ENCODE data around the gene ACACA. TPM values are rescaled to one million over a fixed set of nuclear protein-coding genes. Genes with fewer than 3 reads are reported as not detected.
A peak's percentile ranks its signal among the peaks of the same experiment; 100 is the strongest.

Gene ACACA
- total RNA-seq, 2 experiments from 2014 or later, result 57.2 to 61.1 TPM

GRCh38 chr17:37225465-37225864 is 181.2 kb downstream of the ACACA start:
- Mint-ChIP-seq H3K27me3 (no peaks in the 10 kb centered on the region), H3K9me3 (ENCODE audit: low read depth) (no peaks in the 10 kb centered on the region), H3K27ac (no peak overlapping the region), H3K4me3 (no peak overlapping the region), H3K4me1 (no peaks in the 10 kb centered on the region), H3K36me3 (ENCODE audit: low read depth) (peaks cover 15% of the 10 kb centered on the region)
- intact Hi-C loops (cut with DNase I, micrococcal nuclease), result no loop called here
- no peak for ATAC-seq
- CTCF ChIA-PET, result interaction anchor here (1.0 kb wide), 2 partner anchors 15 to 600 kb away, joined by 4 to 5 read pairs; no protein-coding TSS in a partner anchor
- POLR2A ChIA-PET, result no interaction called here
- no peak for DNase-seq

- no peak for ATAC-seq
- no peaks in the 10 kb centered on the region for H3K4me1 Mint-ChIP-seq
- peaks cover 14% of the 10 kb centered on the region for H3K36me3 Mint-ChIP-seq (ENCODE audit: low read depth)
- no peak for DNase-seq
- POLR2A ChIA-PET, result no interaction called here
- H3K4me3 Mint-ChIP-seq, result no peak overlapping the region
- no peaks in the 10 kb centered on the region for H3K27me3 Mint-ChIP-seq
- intact Hi-C loops (cut with DNase I, micrococcal nuclease), result loop anchor here in 1 of 2 experiments (5.0 kb wide), 1 partner anchor 595 kb away; no protein-coding TSS in a partner anchor
- no peak overlapping the region for H3K27ac Mint-ChIP-seq
- no peaks in the 10 kb centered on the region for H3K9me3 Mint-ChIP-seq (ENCODE audit: low read depth)
- CTCF ChIA-PET, result no interaction called here
Measured at GRCh38 chr17:37221865-37222264, 184.8 kb downstream of the ACACA start.

- no peaks in the 10 kb centered on the region for H3K27me3 Mint-ChIP-seq
- intact Hi-C loops (cut with DNase I, micrococcal nuclease), result loop anchor here in 1 of 2 experiments (5.0 kb wide), 1 partner anchor 593 kb away; no protein-coding TSS in a partner anchor
Measured at GRCh38 chr17:37220607-37220953, 186.1 kb downstream of the ACACA start.

GRCh38 chr17:37219876-37220606 is 186.6 kb downstream of the ACACA start:
- Mint-ChIP-seq H3K9me3 (ENCODE audit: low read depth) (no peaks in the 10 kb centered on the region), H3K4me1 (no peaks in the 10 kb centered on the region), H3K4me3 (no peak overlapping the region), H3K27ac (no peak overlapping the region), H3K27me3 (no peaks in the 10 kb centered on the region), H3K36me3 (ENCODE audit: low read depth) (peaks cover 20% of the 10 kb centered on the region)
- ATAC-seq, result no peak
- ChIA-PET POLR2A (no interaction called here), CTCF (interaction anchor here (0.9 kb wide), 1 partner anchor 9 kb away, joined by 3 read pairs; no protein-coding TSS in a partner anchor)
- intact Hi-C loops (cut with DNase I, micrococcal nuclease), result loop anchor here in 1 of 2 experiments (5.0 kb wide), 1 partner anchor 593 kb away; no protein-coding TSS in a partner anchor
- DNase-seq, result no peak

More at GRCh38 chr17:37220607-37220953, 186.1 kb downstream of the ACACA start:
- DNase-seq, result peak; percentile 38
- Mint-ChIP-seq H3K9me3 (ENCODE audit: low read depth) (no peaks in the 10 kb centered on the region), H3K4me3 (no peak overlapping the region), H3K27ac (no peak overlapping the region), H3K4me1 (no peaks in the 10 kb centered on the region), H3K36me3 (ENCODE audit: low read depth) (peaks cover 18% of the 10 kb centered on the region)
- ChIA-PET POLR2A (no interaction called here), CTCF (no interaction called here)
- no peak for ATAC-seq

GRCh38 chr17:37218849-37219248 is 187.8 kb downstream of the ACACA start:
- Mint-ChIP-seq H3K9me3 (ENCODE audit: low read depth) (no peaks in the 10 kb centered on the region), H3K36me3 (ENCODE audit: low read depth) (peaks cover 20% of the 10 kb centered on the region), H3K4me1 (no peaks in the 10 kb centered on the region), H3K27me3 (no peaks in the 10 kb centered on the region), H3K27ac (no peak overlapping the region), H3K4me3 (no peak overlapping the region)
- POLR2A ChIA-PET, result no interaction called here
- intact Hi-C loops (cut with DNase I, micrococcal nuclease), result no loop called here
- CTCF ChIA-PET, result interaction anchor here (1.2 kb wide), 1 partner anchor 9 kb away, joined by 3 read pairs; no protein-coding TSS in a partner anchor
- ATAC-seq (no peak), DNase-seq (no peak)

GRCh38 chr17:37214416-37214815 is 192.2 kb downstream of the ACACA start:
- Mint-ChIP-seq H3K4me1 (no peaks in the 10 kb centered on the region), H3K36me3 (ENCODE audit: low read depth) (peaks cover 18% of the 10 kb centered on the region), H3K27me3 (no peaks in the 10 kb centered on the region), H3K9me3 (ENCODE audit: low read depth) (no peaks in the 10 kb centered on the region), H3K4me3 (no peak overlapping the region), H3K27ac (no peak overlapping the region)
- POLR2A ChIA-PET, result no interaction called here
- intact Hi-C loops (cut with DNase I, micrococcal nuclease), result no loop called here
- CTCF ChIA-PET, result interaction anchor here (0.9 to 1.1 kb wide), 2 partner anchors 17 to 20 kb away, joined by 3 to 4 read pairs; no protein-coding TSS in a partner anchor
- DNase-seq (no peak), ATAC-seq (no peak)

GRCh38 chr17:37213927-37214326 is 192.7 kb downstream of the ACACA start:
- intact Hi-C loops (cut with DNase I, micrococcal nuclease), result no loop called here
- DNase-seq (no peak), ATAC-seq (no peak)
- Mint-ChIP-seq H3K4me1 (no peaks in the 10 kb centered on the region), H3K9me3 (ENCODE audit: low read depth) (no peaks in the 10 kb centered on the region), H3K27ac (no peak overlapping the region), H3K27me3 (no peaks in the 10 kb centered on the region), H3K36me3 (ENCODE audit: low read depth) (peaks cover 20% of the 10 kb centered on the region), H3K4me3 (no peak overlapping the region)
- ChIA-PET POLR2A (no interaction called here), CTCF (interaction anchor here (0.9 to 1.2 kb wide), 3 partner anchors 15 to 20 kb away, joined by 3 to 4 read pairs (median 3); no protein-coding TSS in a partner anchor)

- intact Hi-C loops (cut with DNase I, micrococcal nuclease), result no loop called here
- ATAC-seq (no peak), DNase-seq (no peak)
- Mint-ChIP-seq H3K27ac (no peak overlapping the region), H3K4me1 (no peaks in the 10 kb centered on the region), H3K36me3 (ENCODE audit: low read depth) (peaks cover 27% of the 10 kb centered on the region), H3K9me3 (ENCODE audit: low read depth) (no peaks in the 10 kb centered on the region), H3K27me3 (no peaks in the 10 kb centered on the region), H3K4me3 (no peak overlapping the region)
- POLR2A ChIA-PET, result no interaction called here
- CTCF ChIA-PET, result interaction anchor here (1.0 to 1.2 kb wide), 2 partner anchors 20 to 28 kb away, joined by 3 to 5 read pairs; no protein-coding TSS in a partner anchor
Measured at GRCh38 chr17:37212179-37212578, 194.5 kb downstream of the ACACA start.

GRCh38 chr17:37211136-37211535 is 195.5 kb downstream of the ACACA start:
- Mint-ChIP-seq H3K36me3 (ENCODE audit: low read depth) (peaks cover 29% of the 10 kb centered on the region), H3K27ac (no peak overlapping the region), H3K4me1 (no peaks in the 10 kb centered on the region), H3K9me3 (ENCODE audit: low read depth) (no peaks in the 10 kb centered on the region), H3K4me3 (no peak overlapping the region), H3K27me3 (no peaks in the 10 kb centered on the region)
- no peak for ATAC-seq
- intact Hi-C loops (cut with DNase I, micrococcal nuclease), result no loop called here
- ChIA-PET CTCF (interaction anchor here (1.0 to 1.8 kb wide), 3 partner anchors 9 to 163 kb away, joined by 3 to 6 read pairs (median 4); no protein-coding TSS in a partner anchor), POLR2A (no interaction called here)
- no peak for DNase-seq

- no peak overlapping the region for H3K4me3 Mint-ChIP-seq
- ChIA-PET CTCF (interaction anchor here (0.5 to 0.6 kb wide), 2 partner anchors 18 to 529 kb away, joined by 3 to 5 read pairs; no protein-coding TSS in a partner anchor), POLR2A (no interaction called here)
- ATAC-seq (no peak), DNase-seq (no peak)
- no peak overlapping the region for H3K27ac Mint-ChIP-seq
- no peaks in the 10 kb centered on the region for H3K9me3 Mint-ChIP-seq (ENCODE audit: low read depth)
- no peaks in the 10 kb centered on the region for H3K27me3 Mint-ChIP-seq
- intact Hi-C loops (cut with DNase I, micrococcal nuclease), result no loop called here
- H3K4me1 Mint-ChIP-seq, result no peaks in the 10 kb centered on the region
- peaks cover 38% of the 10 kb centered on the region for H3K36me3 Mint-ChIP-seq (ENCODE audit: low read depth)
Measured at GRCh38 chr17:37207103-37207502, 199.5 kb downstream of the ACACA start.

GRCh38 chr17:37206299-37206698 is 200.3 kb downstream of the ACACA start:
- Mint-ChIP-seq H3K36me3 (ENCODE audit: low read depth) (peaks cover 40% of the 10 kb centered on the region), H3K27ac (no peak overlapping the region), H3K4me1 (no peaks in the 10 kb centered on the region), H3K9me3 (ENCODE audit: low read depth) (no peaks in the 10 kb centered on the region), H3K27me3 (no peaks in the 10 kb centered on the region), H3K4me3 (no peak overlapping the region)
- intact Hi-C loops (cut with DNase I, micrococcal nuclease), result no loop called here
- ATAC-seq (no peak), DNase-seq (no peak)
- CTCF ChIA-PET, result no interaction called here
- POLR2A ChIA-PET, result no interaction called here

GRCh38 chr17:37200497-37200896 is 206.1 kb downstream of the ACACA start:
- ChIA-PET POLR2A (interaction anchor here (0.5 kb wide), 1 partner anchor 214 kb away, joined by 3 read pairs; no protein-coding TSS in a partner anchor), CTCF (no interaction called here)
- Mint-ChIP-seq H3K27me3 (no peaks in the 10 kb centered on the region), H3K27ac (no peak overlapping the region), H3K9me3 (ENCODE audit: low read depth) (no peaks in the 10 kb centered on the region), H3K4me1 (peaks cover under 1% of the 10 kb centered on the region), H3K36me3 (ENCODE audit: low read depth) (peaks cover 27% of the 10 kb centered on the region), H3K4me3 (no peak overlapping the region)
- ATAC-seq (no peak), DNase-seq (no peak)
- intact Hi-C loops (cut with DNase I, micrococcal nuclease), result no loop called here

Data from activated CD4-positive, alpha-beta T cell treated with anti-CD3 and anti-CD28 coated beads for 36 hours (primary cell).